Vagina (tissue), 2 donors: ENCODE results near the gene APP. TPM values are rescaled to one million over a fixed set of nuclear protein-coding genes. Genes with fewer than 3 reads are reported as not detected.
"Not testable (repeated sequence)": the region's sequence is repeated elsewhere in the genome, so short reads cannot be mapped to it uniquely, and the experiment has no call there.

Experiments
- DNase-seq, 2 donors: peaks; one replicate each; pipeline ENCODE4 v3.0.0-alpha.2; 2017; ENCODE audit errors: extremely low spot score in 2 of 2
- H3K27ac ChIP-seq: fragments of 200-600 bp; sonication (generic); one replicate; pipeline ENCODE4 v1.5.1; 2019
- H3K27me3 ChIP-seq: fragments of 200-600 bp; sonication (generic); one replicate; pipeline ENCODE4 v1.5.1; 2019
- H3K36me3 ChIP-seq, 2 donors: fragments of 200-600 bp; sonication (generic); one replicate each; pipeline ENCODE4 v1.5.1; 2017 to 2019
- H3K4me1 ChIP-seq: fragments of 200-600 bp; sonication (generic); one replicate; pipeline ENCODE4 v1.5.1; 2019
- H3K4me3 ChIP-seq, 2 donors: fragments of 200-600 bp; sonication (generic); 1 replicate in 1 of 2; 2 replicates in 1 of 2; pipeline ENCODE4 v1.5.1; 2016 to 2019
- H3K9me3 ChIP-seq: fragments of 200-600 bp; sonication (generic); one replicate; pipeline ENCODE4 v1.5.1; 2019
- CTCF ChIP-seq, 3 experiments: fragments of 450-650 bp in 2 of 3; fragments of 200-600 bp in 1 of 3; sonication (generic) in 1 of 3; IDR thresholded peaks; one replicate each; pipeline ENCODE4 v1.5.1; 2017 to 2019; ENCODE audit warnings: antibody characterized with exemption in 3 of 3, mild to moderate bottlenecking in 2 of 3, moderate library complexity in 2 of 3
- POLR2A ChIP-seq, 2 donors: fragments of 450-650 bp; IDR thresholded peaks; one replicate each; pipeline ENCODE4 v1.6.1; 2017; ENCODE audit warnings: antibody characterized with exemption in 2 of 2, mild to moderate bottlenecking in 2 of 2, moderate library complexity in 2 of 2
- POLR2AphosphoS5 ChIP-seq, 2 donors: sonication (generic); formaldehyde crosslinking; IDR thresholded peaks; one replicate each; pipeline ENCODE4 v1.9.0; 2017; ENCODE audit warnings: antibody characterized with exemption in 2 of 2, mild to moderate bottlenecking in 2 of 2, low read depth in 1 of 2; ENCODE audit not compliant: insufficient read depth in 1 of 2
- intact Hi-C: fragments of 100-400 bp; cut with DNase I; formaldehyde crosslinking; loops from one replicate; pipeline ENCODE4 v1.15.1; 2023
- total RNA-seq: library from RNA; depleted of rRNA; stranded (reverse); fragments of >200 nt; gene quantifications from one replicate; pipeline ENCODE4 v1.2.3, GENCODE V29; 2016

APP gene
- total RNA-seq, 1 donor from 2014 or later: 315 TPM

GRCh38 chr21:26025536-26026512 is 144.7 kb downstream of the APP start:
- intact Hi-C loops: no loop called here
- H3K4me1 ChIP-seq: peaks cover 11% of the 10 kb centered on the region
- no peaks in the 10 kb centered on the region for H3K36me3 ChIP-seq
- no peaks in the 10 kb centered on the region for H3K27me3 ChIP-seq
- no peaks in the 10 kb centered on the region for H3K9me3 ChIP-seq
- DNase-seq: no peak
- no peak for TF ChIP-seq POLR2A (IDR thresholded peaks at IDR 0.05)
- TF ChIP-seq POLR2AphosphoS5 (IDR thresholded peaks at IDR 0.05; ENCODE audit: insufficient read depth in 1 of 2, low read depth in 1 of 2): no peak
- no peak for TF ChIP-seq CTCF (IDR thresholded peaks at IDR 0.05)
- no peak overlapping the region for H3K27ac ChIP-seq
- H3K4me3 ChIP-seq: no peak overlapping the region

- H3K27ac ChIP-seq, H3K9me3 ChIP-seq, intact Hi-C loops, H3K27me3 ChIP-seq, H3K36me3 ChIP-seq, H3K4me3 ChIP-seq, DNase-seq: not testable (repeated sequence)
- H3K4me1 ChIP-seq: peaks cover 11% of the 10 kb centered on the region
Measured at GRCh38 chr21:26023406-26023805, 147.2 kb downstream of the APP start.

GRCh38 chr21:26022598-26023337 is 147.8 kb downstream of the APP start:
- H3K9me3 ChIP-seq, intact Hi-C loops: not testable (repeated sequence)

GRCh38 chr21:26020510-26020909 is 150.1 kb downstream of the APP start:
- DNase-seq: no peak
- no peaks in the 10 kb centered on the region for H3K9me3 ChIP-seq
- H3K4me3 ChIP-seq: no peak overlapping the region
- peaks cover 4% of the 10 kb centered on the region for H3K4me1 ChIP-seq
- no peak for TF ChIP-seq POLR2A (IDR thresholded peaks at IDR 0.05)
- TF ChIP-seq POLR2AphosphoS5 (IDR thresholded peaks at IDR 0.05; ENCODE audit: insufficient read depth in 1 of 2, low read depth in 1 of 2): no peak
- no peak for TF ChIP-seq CTCF (IDR thresholded peaks at IDR 0.05)
- intact Hi-C loops: no loop called here
- H3K27ac ChIP-seq: no peak overlapping the region
- no peaks in the 10 kb centered on the region for H3K36me3 ChIP-seq
- no peaks in the 10 kb centered on the region for H3K27me3 ChIP-seq

More at GRCh38 chr21:26022598-26023337, 147.8 kb downstream of the APP start:
- DNase-seq, H3K27ac ChIP-seq, H3K36me3 ChIP-seq, H3K27me3 ChIP-seq, H3K4me3 ChIP-seq: not testable (repeated sequence)
- H3K4me1 ChIP-seq: peaks cover 11% of the 10 kb centered on the region

GRCh38 chr21:26020081-26020480 is 150.5 kb downstream of the APP start:
- intact Hi-C loops: no loop called here
- H3K9me3 ChIP-seq: no peaks in the 10 kb centered on the region
- no peaks in the 10 kb centered on the region for H3K27me3 ChIP-seq
- TF ChIP-seq CTCF (IDR thresholded peaks at IDR 0.05) (no peak), POLR2A (IDR thresholded peaks at IDR 0.05) (no peak), POLR2AphosphoS5 (IDR thresholded peaks at IDR 0.05; ENCODE audit: insufficient read depth in 1 of 2, low read depth in 1 of 2) (no peak)
- H3K36me3 ChIP-seq: no peaks in the 10 kb centered on the region
- no peak overlapping the region for H3K27ac ChIP-seq
- peaks cover under 1% of the 10 kb centered on the region for H3K4me1 ChIP-seq
- no peak overlapping the region for H3K4me3 ChIP-seq
- DNase-seq: no peak

- TF ChIP-seq POLR2AphosphoS5 (IDR thresholded peaks at IDR 0.05; ENCODE audit: insufficient read depth in 1 of 2, low read depth in 1 of 2) (no peak), CTCF (IDR thresholded peaks at IDR 0.05) (no peak)
- no peak for DNase-seq
- Histone ChIP-seq H3K36me3 (no peaks in the 10 kb centered on the region), H3K27me3 (no peaks in the 10 kb centered on the region), H3K4me3 (no peak overlapping the region), H3K9me3 (no peaks in the 10 kb centered on the region), H3K4me1 (no peaks in the 10 kb centered on the region), H3K27ac (no peak overlapping the region)
- intact Hi-C loops: no loop called here
Measured at GRCh38 chr21:26019236-26019635, 151.3 kb downstream of the APP start.
